Activated CD4-positive, alpha-beta T cell treated with anti-CD3 and anti-CD28 coated beads for 48 hours (primary cell): ENCODE results near the gene HP.
"Not testable (repeated sequence)": the region's sequence is repeated elsewhere in the genome, so short reads cannot be mapped to it uniquely, and the experiment has no call there.

ENCODE experiments used
- DNase-seq: peaks from one replicate; pipeline ENCODE4 v3.0.0-alpha.2; 2020

Gene HP

GRCh38 chr16:72043539-72043938, 10.8 kb upstream of the HP start:
- no peak for DNase-seq

GRCh38 chr16:72044296-72044695, 10.0 kb upstream of the HP start:
- DNase-seq: no peak

GRCh38 chr16:72044825-72045359, 9.4 kb upstream of the HP start:
- no peak for DNase-seq

- no peak for DNase-seq
Measured at GRCh38 chr16:72049110-72049509, 5.2 kb upstream of the HP start.

- DNase-seq: no peak
Measured at GRCh38 chr16:72050769-72051464, 3.4 kb upstream of the HP start.

GRCh38 chr16:72051818-72052217, 2.5 kb upstream of the HP start:
- no peak for DNase-seq

GRCh38 chr16:72055911-72056310, 1.6 kb downstream of the HP start:
- no peak for DNase-seq

GRCh38 chr16:72057313-72057712, 3.0 kb downstream of the HP start:
- not testable (repeated sequence) for DNase-seq

GRCh38 chr16:72059060-72059459, 4.8 kb downstream of the HP start:
- DNase-seq: not testable (repeated sequence)

- no peak for DNase-seq
Measured at GRCh38 chr16:72060405-72060804, 6.1 kb downstream of the HP start.

GRCh38 chr16:72061564-72061963, 7.3 kb downstream of the HP start:
- no peak for DNase-seq

GRCh38 chr16:72064361-72064894, 10.1 kb downstream of the HP start:
- no peak for DNase-seq

GRCh38 chr16:72066747-72067146, 12.4 kb downstream of the HP start:
- no peak for DNase-seq

- no peak for DNase-seq
Measured at GRCh38 chr16:72068930-72069329, 14.6 kb downstream of the HP start.

- no peak for DNase-seq
Measured at GRCh38 chr16:72072514-72073342, 18.4 kb downstream of the HP start.

GRCh38 chr16:72073560-72074230, 19.4 kb downstream of the HP start:
- no peak for DNase-seq

GRCh38 chr16:72075067-72075466, 20.8 kb downstream of the HP start:
- DNase-seq: not testable (repeated sequence)

- not testable (repeated sequence) for DNase-seq
Measured at GRCh38 chr16:72076991-72077706, 22.8 kb downstream of the HP start.

- DNase-seq: no peak
Measured at GRCh38 chr16:72083778-72084404, 29.6 kb downstream of the HP start.

- DNase-seq: no peak
Measured at GRCh38 chr16:72084445-72084844, 30.1 kb downstream of the HP start.

- DNase-seq: no peak
Measured at GRCh38 chr16:72085002-72085401, 30.7 kb downstream of the HP start.

GRCh38 chr16:72091217-72091616, 36.9 kb downstream of the HP start:
- no peak for DNase-seq
